ENCODE results near the gene CHMP1A. TPM values are rescaled to one million over a fixed set of nuclear protein-coding genes. Genes with fewer than 3 reads are reported as not detected.

Gene CHMP1A
- polyA plus RNA-seq, 2 of the 4 experiments (the other 2 are of a cell fraction): 36.4 to 91.7 TPM

- no peak for TF ChIP-seq E2F6 (IDR thresholded peaks at IDR 0.05; ENCODE audit: borderline replicate concordance, low read depth)
- Histone ChIP-seq H3K27ac (no peak overlapping the region), H3K4me2 (no peak overlapping the region), H3K4me3 (no peak overlapping the region), H3K9me3 (no peaks in the 10 kb centered on the region), H3K4me1 (0 out of 3 replicates have a peak, but pooled peaks cover 3% of the 10 kb centered on the region)
- ATAC-seq (no peak), FAIRE-seq (no peak), DNase-seq (ENCODE audit: low read depth in 1 of 2, low spot score in 1 of 2) (no peak)
- ChIA-PET POLR2A (no interaction called here), CTCF (interaction anchor here (0.9 to 6.7 kb wide), 7 partner anchors 11 to 63 kb away, joined by 6 to 125 read pairs (median 10); partner anchors contain the start of genes CHMP1A, CPNE7, DPEP1 and SPATA33)
- WGBS (ENCODE audit: missing lambda C conversion rate): 83% methylated on average over 5 of the region's 6 CpGs
Observed at GRCh38 chr16:89639385-89639784, 18.1 kb downstream of the CHMP1A start.

GRCh38 chr16:89638455-89638854 lies 19.1 kb downstream of the CHMP1A start:
- ATAC-seq (no peak), FAIRE-seq (no peak), DNase-seq (ENCODE audit: low read depth in 1 of 2, low spot score in 1 of 2) (no peak)
- WGBS (ENCODE audit: missing lambda C conversion rate): 71% methylated on average over 6 of the region's 10 CpGs
- Histone ChIP-seq H3K9me3 (no peaks in the 10 kb centered on the region), H3K4me3 (no peak overlapping the region), H3K4me1 (peaks cover 7% of the 10 kb centered on the region), H3K4me2 (no peak overlapping the region), H3K27ac (no peak overlapping the region)
- TF ChIP-seq CBX8 (IDR thresholded peaks at IDR 0.05) (no peak), RAD21 (conservative IDR thresholded peaks at IDR 0.05 in 1 of 2, IDR thresholded peaks at IDR 0.05 in 1 of 2) (no peak), USF2 (IDR thresholded peaks at IDR 0.05) (no peak), REST (IDR thresholded peaks at IDR 0.05) (no peak), CEBPB (IDR thresholded peaks at IDR 0.05) (no peak), ZSCAN20 (CRISPR knock-in tag; IDR thresholded peaks at IDR 0.05) (no peak), CHD2 (IDR thresholded peaks at IDR 0.05; ENCODE audit: low read length, partially characterized antibody) (no peak)
- POLR2A ChIA-PET: no interaction called here
- CTCF ChIA-PET: interaction anchor here (0.7 to 2.0 kb wide), 2 partner anchors 23 to 39 kb away, joined by 3 to 22 read pairs; no protein-coding TSS in a partner anchor

GRCh38 chr16:89637379-89637778 lies 20.1 kb downstream of the CHMP1A start:
- H3K4me3 ChIP-seq: no peak overlapping the region
- peaks cover 18% of the 10 kb centered on the region for H3K4me1 ChIP-seq
- ChIA-PET POLR2A (no interaction called here), CTCF (interaction anchor here (0.9 to 2.0 kb wide), 3 partner anchors 20 to 63 kb away, joined by 3 to 22 read pairs (median 4); no protein-coding TSS in a partner anchor)
- H3K4me2 ChIP-seq: no peak overlapping the region
- ATAC-seq: no peak
- no peak overlapping the region for H3K27ac ChIP-seq
- 45% methylated on average over 10 of the region's 10 CpGs for WGBS (ENCODE audit: missing lambda C conversion rate)
- no peaks in the 10 kb centered on the region for H3K9me3 ChIP-seq
- no peak for DNase-seq (ENCODE audit: low read depth in 1 of 2, low spot score in 1 of 2)
- TF ChIP-seq ATOH8 (CRISPR knock-in tag; IDR thresholded peaks at IDR 0.05; ENCODE audit: low read depth) (no peak), FOXS1 (CRISPR knock-in tag; IDR thresholded peaks at IDR 0.05) (no peak), BHLHE40 (IDR thresholded peaks at IDR 0.05; ENCODE audit: low read depth, low read length) (no peak), HOXB13 (CRISPR knock-in tag; IDR thresholded peaks at IDR 0.05; ENCODE audit: low read depth) (no peak), BCL3 (IDR thresholded peaks at IDR 0.05) (no peak), JUN (IDR thresholded peaks at IDR 0.05) (no peak), EHMT2 (IDR thresholded peaks at IDR 0.05; ENCODE audit: low read depth) (no peak), RARB (CRISPR knock-in tag; IDR thresholded peaks at IDR 0.05) (no peak), HOXB5 (CRISPR knock-in tag; IDR thresholded peaks at IDR 0.05) (no peak), MAFK (IDR thresholded peaks at IDR 0.05; ENCODE audit: partially characterized antibody) (no peak), HMGXB4 (CRISPR knock-in tag; IDR thresholded peaks at IDR 0.05; ENCODE audit: borderline replicate concordance) (no peak), POLR2A (IDR thresholded peaks at IDR 0.05; ENCODE audit: low read length) (no peak), FOSB (CRISPR knock-in tag; IDR thresholded peaks at IDR 0.05) (no peak), PHF8 (IDR thresholded peaks at IDR 0.05; ENCODE audit: borderline replicate concordance, low read depth) (no peak), GATA3 (IDR thresholded peaks at IDR 0.05; ENCODE audit: borderline replicate concordance) (no peak), FOSL2 (IDR thresholded peaks at IDR 0.05) (no peak), FOSL2 (CRISPR knock-in tag; IDR thresholded peaks at IDR 0.05) (no peak), KDM5A (IDR thresholded peaks at IDR 0.05) (no peak), HDAC2 (IDR thresholded peaks at IDR 0.05) (no peak)
- no peak for FAIRE-seq

Measured in A549 (cell line).